Measurements from ENCODE around the gene ZNF277.

DNA sequence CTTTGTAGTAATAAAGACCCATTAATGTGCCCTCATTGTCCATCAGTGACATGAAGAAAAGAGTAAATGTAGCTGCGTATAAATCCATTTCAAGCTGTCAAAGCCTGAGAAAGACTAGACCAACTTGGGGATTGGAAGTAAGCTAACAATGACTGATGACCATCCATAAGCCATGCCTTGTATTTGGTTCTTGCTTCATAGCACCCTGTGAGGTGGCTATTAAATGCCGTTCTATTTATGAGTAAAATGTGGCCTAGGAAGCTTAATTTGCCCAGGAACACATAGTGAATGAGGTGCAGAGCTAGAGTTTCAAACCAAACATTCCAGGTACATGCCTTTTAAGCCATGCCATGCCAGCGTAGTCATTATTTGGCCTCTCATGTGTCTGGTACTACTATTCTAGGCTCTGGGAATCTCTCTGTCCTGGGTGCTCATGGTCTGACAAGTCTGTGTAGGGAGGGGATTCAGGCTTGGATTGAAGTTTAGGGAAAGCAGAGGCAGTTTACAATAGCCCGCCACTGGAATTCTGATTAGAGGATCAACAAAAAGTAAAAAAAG, 92.1 kb downstream of the ZNF277 start:
- TF ChIP-seq CTCF (IDR thresholded peaks at IDR 0.05) (no peak), POLR2A (IDR thresholded peaks at IDR 0.05) (no peak)

All from transverse colon (tissue), 3 donors.